ENCODE measurements around the gene TLCD4. TPM values are rescaled to one million over a fixed set of nuclear protein-coding genes. Genes with fewer than 3 reads are reported as not detected.
A peak's percentile ranks its signal among the peaks of the same experiment; 100 is the strongest.

The TLCD4 gene
- total and polyA plus RNA-seq, 2 donors (not counting 1 experiment from before 2014, with no cell fraction given): 0.55 to 1.3 TPM

- Mint-ChIP-seq H3K27ac (no peak overlapping the region), H3K4me3 (peak overlapping the region; percentile 90), H3K27me3 (peaks cover 55% of the 10 kb centered on the region), H3K4me1 (peaks cover 11% of the 10 kb centered on the region), H3K9me3 (ENCODE audit: insufficient read depth) (no peaks in the 10 kb centered on the region)
- Histone ChIP-seq H3K4me3 (ENCODE audit: control extremely low read depth in 1 of 5, extremely low read depth in 1 of 5, insufficient read depth in 1 of 5, low read depth in 2 of 5, low read length in 4 of 5) (no peak overlapping the region), H4K20me1 (ENCODE audit: control insufficient read depth, insufficient read depth, low read length, poor library complexity, severe bottlenecking) (no peaks in the 10 kb centered on the region), H3K4me1 (ENCODE audit: control insufficient read depth in 2 of 2, insufficient read depth in 2 of 2, low read length in 2 of 2) (peaks cover 5 to 10% of the 10 kb centered on the region in 2 donors), H3K79me2 (ENCODE audit: control insufficient read depth, insufficient read depth, low read length) (no peaks in the 10 kb centered on the region), H3K27me3 (replicated peaks in 1 of 4; ENCODE audit: control extremely low read depth in 1 of 4, control insufficient read depth in 3 of 4, insufficient read depth in 4 of 4, low read length in 3 of 4) (peaks cover 0 to 29% (median 18%) of the 10 kb centered on the region in 4 experiments), H3K9me3 (ENCODE audit: control extremely low read depth in 1 of 3, control insufficient read depth in 2 of 3, insufficient read depth in 1 of 3, low read length in 2 of 3) (peaks cover 0 to 3% (median 0%) of the 10 kb centered on the region in 3 donors), H3K36me3 (replicated peaks in 1 of 2; ENCODE audit: control extremely low read depth in 1 of 2, control insufficient read depth in 1 of 2, extremely low read depth in 1 of 2, insufficient read depth in 2 of 2, low read length in 1 of 2) (no peaks in the 10 kb centered on the region), H3K9ac (ENCODE audit: low read length) (no peak overlapping the region), H3K27ac (ENCODE audit: low read length in 2 of 2) (no peak overlapping the region), H3K4me2 (replicated peaks; ENCODE audit: low read depth, low read length, poor library complexity, severe bottlenecking) (no peak overlapping the region), H2AFZ (ENCODE audit: insufficient read depth, low read depth, low read length, poor library complexity, severe bottlenecking) (no peak overlapping the region)
- DNase-seq: peak; percentile 7
- ChIA-PET POLR2A (no interaction called here), CTCF (interaction anchor here (1.0 kb wide), 1 partner anchor 74 kb away, joined by 3 read pairs; no protein-coding TSS in a partner anchor)
- ATAC-seq (ENCODE audit: low read depth): no peak
- intact Hi-C loops (cut with micrococcal nuclease): no loop called here
- no peak for TF ChIP-seq CTCF (IDR thresholded peaks at IDR 0.05)
- TF ChIP-seq EZH2 (IDR thresholded peaks at IDR 0.05; ENCODE audit: borderline replicate concordance, insufficient read depth, low read depth, low read length, poor library complexity, severe bottlenecking): no peak
Observed at GRCh38 chr1:95119273-95119672, 2.1 kb downstream of the TLCD4 start.

GRCh38 chr1:95122151-95122697, 5.1 kb downstream of the TLCD4 start:
- Mint-ChIP-seq H3K4me3 (no peak overlapping the region), H3K27ac (no peak overlapping the region), H3K9me3 (ENCODE audit: insufficient read depth) (no peaks in the 10 kb centered on the region), H3K4me1 (peaks cover 5% of the 10 kb centered on the region), H3K27me3 (peaks cover 49% of the 10 kb centered on the region)
- H3K9me3 ChIP-seq (ENCODE audit: control extremely low read depth in 1 of 3, control insufficient read depth in 2 of 3, insufficient read depth in 1 of 3, low read length in 2 of 3): no peaks in the 10 kb centered on the region
- H3K4me1 ChIP-seq (ENCODE audit: control insufficient read depth in 2 of 2, insufficient read depth in 2 of 2, low read length in 2 of 2): peaks cover 5 to 6% of the 10 kb centered on the region in 2 donors
- no peak for TF ChIP-seq CTCF (IDR thresholded peaks at IDR 0.05)
- no peak for TF ChIP-seq EZH2 (IDR thresholded peaks at IDR 0.05; ENCODE audit: borderline replicate concordance, insufficient read depth, low read depth, low read length, poor library complexity, severe bottlenecking)
- intact Hi-C loops (cut with micrococcal nuclease): no loop called here
- H3K4me2 ChIP-seq (replicated peaks; ENCODE audit: low read depth, low read length, poor library complexity, severe bottlenecking): no peak overlapping the region
- POLR2A ChIA-PET: no interaction called here
- no peaks in the 10 kb centered on the region for H3K79me2 ChIP-seq (ENCODE audit: control insufficient read depth, insufficient read depth, low read length)
- H3K36me3 ChIP-seq (replicated peaks in 1 of 2; ENCODE audit: control extremely low read depth in 1 of 2, control insufficient read depth in 1 of 2, extremely low read depth in 1 of 2, insufficient read depth in 2 of 2, low read length in 1 of 2): no peaks in the 10 kb centered on the region
- 97% methylated on average over 6 of the region's 8 CpGs for WGBS (ENCODE audit: insufficient coverage)
- ATAC-seq (ENCODE audit: low read depth): no peak
- H2AFZ ChIP-seq (ENCODE audit: insufficient read depth, low read depth, low read length, poor library complexity, severe bottlenecking): no peak overlapping the region
- no peak overlapping the region for H3K27ac ChIP-seq (ENCODE audit: low read length in 2 of 2)
- no peaks in the 10 kb centered on the region for H4K20me1 ChIP-seq (ENCODE audit: control insufficient read depth, insufficient read depth, low read length, poor library complexity, severe bottlenecking)
- H3K4me3 ChIP-seq (ENCODE audit: control extremely low read depth in 1 of 5, extremely low read depth in 1 of 5, insufficient read depth in 1 of 5, low read depth in 2 of 5, low read length in 4 of 5): no peak overlapping the region
- H3K9ac ChIP-seq (ENCODE audit: low read length): no peak overlapping the region
- no peak for DNase-seq
- peaks cover 0 to 32% (median 19%) of the 10 kb centered on the region in 4 experiments for H3K27me3 ChIP-seq (replicated peaks in 1 of 4; ENCODE audit: control extremely low read depth in 1 of 4, control insufficient read depth in 3 of 4, insufficient read depth in 4 of 4, low read length in 3 of 4)
- CTCF ChIA-PET: no interaction called here
